ACHN (cell line): ENCODE data around the gene TSHB.
"Not testable (repeated sequence)": the region's sequence is repeated elsewhere in the genome, so short reads cannot be mapped to it uniquely, and the experiment has no call there.

Experiments used
- DNase-seq: peaks from one replicate; pipeline ENCODE4 v3.0.0-alpha.2; 2015
- in situ Hi-C: cut with HindIII; loops from 2 replicates; pipeline ENCODE4 v1.10.0; 2017; ENCODE audit warnings: low sequenced_read_pairs, low pct_ligation_motif_present, low pct_unique_long_range_greater_than_20kb

The TSHB gene

DNA sequence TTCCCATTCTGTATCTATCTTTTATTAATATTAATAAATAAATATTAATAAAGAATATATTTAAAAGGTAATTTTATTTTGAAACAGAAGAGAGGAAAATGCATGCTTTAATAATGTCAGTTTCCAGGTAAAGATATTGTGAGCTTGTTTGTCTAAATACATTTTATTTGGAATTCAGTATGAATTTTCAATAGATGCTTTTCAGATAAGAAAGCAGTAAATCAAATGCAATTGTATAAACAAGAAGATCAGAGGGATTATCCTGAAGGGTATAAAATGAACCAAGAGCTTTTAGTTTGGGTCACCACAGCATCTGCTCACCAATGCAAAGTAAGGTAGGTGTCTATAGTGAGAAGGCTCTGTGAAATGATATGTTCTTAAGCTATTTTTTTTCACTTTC lies at the start of gene TSHB:
Gene TSHB, plus strand, starts transcription at position 301 of the 400 bp plus-strand sequence. CDS start 3,537 bp downstream, outside the sequence.
- no peak for DNase-seq
- in situ Hi-C loops: no loop called here

DNA sequence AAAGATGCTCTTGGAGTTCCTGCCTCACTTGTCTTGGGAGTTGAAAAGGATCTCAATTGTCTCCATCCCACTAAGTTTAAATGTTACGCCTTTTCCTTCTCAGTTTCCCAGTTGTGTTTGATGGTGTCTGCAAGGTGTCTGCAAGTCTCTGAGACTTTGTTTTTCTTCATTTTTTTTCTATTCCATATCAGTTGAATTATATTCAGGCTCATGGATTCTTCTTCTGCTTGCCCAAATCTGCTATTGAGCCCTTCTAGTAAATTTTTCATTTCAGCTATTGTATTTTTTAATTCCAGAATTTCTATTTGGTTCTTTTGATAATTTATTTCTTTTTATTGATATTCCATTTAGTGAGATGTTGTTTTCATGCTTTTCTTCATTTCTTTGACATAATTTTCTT lies 47.4 kb upstream of the TSHB start:
- no peak for DNase-seq
- in situ Hi-C loops: no loop called here

DNA sequence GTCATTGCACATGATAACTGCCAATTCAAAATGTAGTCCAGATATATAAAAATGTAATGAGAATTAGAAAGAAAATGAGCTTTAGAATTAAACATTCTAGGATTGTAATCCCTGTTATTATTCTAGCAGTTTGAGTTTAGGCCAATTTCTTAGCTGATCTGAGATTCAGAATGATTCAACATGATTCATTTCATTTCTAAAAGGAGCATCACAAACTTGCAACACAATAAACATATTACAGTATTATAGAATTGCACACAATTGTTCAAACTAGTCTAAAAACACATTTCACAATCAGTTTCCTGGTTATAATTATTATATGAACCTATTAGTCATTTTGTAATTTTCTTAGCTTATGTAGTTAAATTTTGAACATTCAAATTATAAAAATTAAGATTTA lies 43.3 kb upstream of the TSHB start:
- DNase-seq: no peak
- in situ Hi-C loops: no loop called here

DNA sequence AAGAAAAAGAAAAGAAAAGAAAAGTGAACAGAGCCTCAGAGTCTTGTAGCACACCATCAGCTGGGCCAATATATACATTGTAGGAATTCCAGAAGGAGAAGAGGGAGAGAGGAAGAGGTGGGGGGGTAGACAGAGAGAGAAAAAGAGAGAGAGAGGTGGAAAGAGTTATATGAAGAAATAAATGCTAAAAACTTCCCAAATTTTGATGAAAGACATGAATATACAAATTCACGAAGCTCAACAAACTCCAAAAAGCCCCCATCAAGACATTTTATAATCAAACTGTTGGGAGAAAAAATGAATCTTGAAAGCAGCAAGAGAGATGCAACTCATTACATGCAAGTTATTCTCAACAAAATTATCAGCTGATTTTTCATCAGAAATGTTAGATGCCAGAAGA lies 41.5 kb upstream of the TSHB start:
- in situ Hi-C loops: no loop called here
- DNase-seq: no peak

DNA sequence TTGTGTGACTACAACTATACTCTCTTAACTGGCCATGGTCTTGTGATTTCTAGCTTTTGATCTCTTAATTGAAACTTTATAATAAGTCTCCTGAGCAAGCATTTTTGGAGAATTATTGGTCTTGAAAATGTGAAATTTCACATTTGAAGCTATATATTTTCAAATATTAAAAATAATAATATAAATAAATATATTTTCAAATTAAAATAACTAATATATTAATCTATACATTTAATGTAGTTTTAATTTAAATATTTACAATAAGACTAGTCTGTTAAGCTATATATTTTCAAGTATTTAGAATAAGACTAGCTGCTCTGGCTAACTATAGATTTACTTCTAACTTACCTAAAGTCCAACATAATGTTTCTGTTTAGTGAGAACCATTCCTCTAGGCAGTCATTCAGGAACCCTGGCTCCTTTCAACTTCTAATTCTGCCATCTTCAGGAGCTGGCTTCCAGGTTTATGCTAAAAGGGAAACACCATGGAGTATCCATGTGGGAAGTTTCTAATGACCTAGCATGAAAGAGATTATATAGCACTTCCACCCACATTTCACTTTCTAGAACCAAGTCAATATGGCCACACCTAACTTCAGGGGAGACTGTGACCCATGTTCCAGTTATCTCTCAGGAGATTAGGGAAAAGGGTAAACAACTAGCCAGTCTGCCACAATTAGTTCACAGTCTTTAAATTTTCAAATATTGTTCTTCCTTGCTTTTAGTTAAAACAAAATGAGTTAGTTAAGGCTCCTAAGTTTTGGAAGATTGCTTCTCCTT lies 31.9 kb upstream of the TSHB start:
- in situ Hi-C loops: no loop called here
- DNase-seq: no peak

DNA sequence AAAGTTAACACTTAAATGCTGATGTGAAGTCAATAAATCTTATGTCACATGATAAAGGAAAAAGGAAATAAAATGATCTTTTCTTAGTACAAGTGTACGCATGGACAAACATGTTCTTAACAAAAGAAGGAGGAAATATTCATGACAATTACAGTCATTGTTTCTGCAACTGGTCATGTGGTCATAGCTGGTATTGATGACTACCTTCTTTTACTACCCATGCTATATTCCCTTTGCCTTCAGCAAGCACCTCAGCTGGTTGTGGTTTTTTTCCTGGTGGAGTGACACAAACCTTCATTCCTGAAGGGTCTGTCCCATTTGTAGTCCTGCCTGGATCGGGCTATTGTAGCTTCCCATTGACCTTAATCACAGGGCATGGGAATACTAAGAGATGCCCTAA lies 23.4 kb upstream of the TSHB start:
- in situ Hi-C loops: no loop called here
- DNase-seq: no peak

DNA sequence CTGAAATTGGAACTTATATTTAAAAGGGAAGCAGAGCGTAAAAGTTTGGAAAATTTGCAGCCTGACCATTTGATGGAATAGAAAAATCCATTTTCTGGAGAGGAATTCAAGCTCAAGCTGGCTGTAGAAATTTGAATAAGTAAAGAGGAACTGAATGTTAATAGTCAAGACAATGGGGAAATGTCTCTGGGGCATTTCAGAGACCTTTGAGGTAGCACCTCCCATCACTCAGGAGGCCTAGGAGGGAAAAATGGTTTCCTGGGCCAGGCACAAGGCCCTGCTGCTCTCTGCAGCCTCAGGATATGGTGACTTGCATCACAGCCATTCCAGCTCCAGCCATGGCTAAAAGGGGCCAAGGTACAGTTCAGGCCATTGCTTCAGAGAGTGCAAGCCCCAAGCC lies 17.6 kb upstream of the TSHB start:
- no peak for DNase-seq
- in situ Hi-C loops: no loop called here

DNA sequence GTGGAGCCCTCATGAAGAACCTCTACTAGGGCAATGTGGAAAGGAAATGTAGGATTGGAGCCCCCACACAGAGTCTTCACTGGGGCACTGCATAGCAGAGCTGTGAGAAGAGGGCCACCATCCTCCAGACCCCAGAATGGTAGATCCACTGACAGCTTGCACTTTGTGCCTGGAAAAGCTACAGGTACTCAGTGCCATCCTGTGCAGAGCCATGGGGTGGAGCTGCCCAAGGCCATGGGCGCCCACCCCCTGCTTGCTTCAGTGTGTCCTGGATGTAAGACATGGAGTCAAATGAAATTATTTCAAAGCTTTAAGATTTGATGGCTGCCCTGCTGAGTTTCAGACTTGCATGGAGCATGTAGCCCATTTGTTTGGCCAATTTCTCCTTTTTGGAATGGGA lies 17.2 kb upstream of the TSHB start:
- in situ Hi-C loops: no loop called here

DNA sequence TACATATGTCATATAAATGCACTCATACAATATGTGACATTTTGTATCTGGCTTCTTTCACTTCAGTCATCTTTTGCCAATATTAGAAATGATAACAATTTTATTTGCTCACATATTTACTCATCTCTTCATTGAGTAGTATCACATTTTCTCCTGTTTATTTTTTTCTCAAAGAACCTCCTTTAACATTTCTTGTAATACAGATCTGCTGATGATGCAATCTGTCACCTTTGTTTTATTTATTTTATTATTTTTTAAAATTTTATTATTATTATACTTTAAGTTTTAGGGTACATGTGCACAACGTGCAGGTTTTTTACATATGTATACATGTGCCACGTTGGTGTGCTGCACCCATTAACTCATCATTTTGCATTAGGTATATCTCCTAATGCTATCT lies 15.8 kb upstream of the TSHB start:
- DNase-seq: no peak
- in situ Hi-C loops: no loop called here

More for the DNA sequence above, 17.2 kb upstream of the TSHB start:
- DNase-seq: no peak

DNA sequence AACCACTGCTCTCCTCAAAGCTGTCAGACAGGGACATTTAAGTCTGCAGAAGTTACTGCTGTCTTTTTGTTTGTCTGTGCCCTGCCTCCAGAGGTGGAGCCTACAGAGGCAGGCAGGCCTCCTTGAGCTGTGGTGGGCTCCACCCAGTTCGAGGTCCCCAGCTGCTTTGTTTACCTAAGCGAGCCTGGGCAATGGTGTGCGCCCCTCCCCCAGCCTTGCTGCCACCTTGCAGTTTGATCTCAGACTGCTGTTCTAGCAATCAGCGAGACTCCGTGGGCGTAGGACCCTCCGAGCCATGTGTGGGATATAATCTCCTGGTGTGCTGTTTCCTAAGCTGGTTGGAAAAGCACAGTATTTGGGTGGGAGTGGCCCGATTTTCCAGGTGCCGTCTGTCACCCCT lies 10.1 kb upstream of the TSHB start:
- DNase-seq, in situ Hi-C loops: not testable (repeated sequence)

DNA sequence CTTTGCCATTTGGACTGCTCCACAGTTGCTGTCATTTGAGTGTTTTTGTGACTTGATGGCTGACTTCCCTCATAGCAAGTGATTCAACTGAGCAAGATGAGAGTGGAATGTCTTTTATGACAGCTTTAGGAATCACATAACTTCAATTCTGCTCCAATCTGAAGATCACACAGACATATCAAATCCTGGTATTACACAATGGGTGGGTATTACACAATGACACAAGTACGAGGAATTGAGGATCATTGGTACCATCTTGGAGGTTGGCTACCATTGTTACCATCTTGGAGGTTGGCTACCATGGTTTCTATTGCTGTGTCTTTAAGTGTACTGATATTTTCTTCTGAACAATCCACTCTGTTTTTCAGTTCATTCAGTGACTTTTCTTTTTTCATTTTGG lies 8.5 kb upstream of the TSHB start:
- DNase-seq: no peak
- in situ Hi-C loops: no loop called here

DNA sequence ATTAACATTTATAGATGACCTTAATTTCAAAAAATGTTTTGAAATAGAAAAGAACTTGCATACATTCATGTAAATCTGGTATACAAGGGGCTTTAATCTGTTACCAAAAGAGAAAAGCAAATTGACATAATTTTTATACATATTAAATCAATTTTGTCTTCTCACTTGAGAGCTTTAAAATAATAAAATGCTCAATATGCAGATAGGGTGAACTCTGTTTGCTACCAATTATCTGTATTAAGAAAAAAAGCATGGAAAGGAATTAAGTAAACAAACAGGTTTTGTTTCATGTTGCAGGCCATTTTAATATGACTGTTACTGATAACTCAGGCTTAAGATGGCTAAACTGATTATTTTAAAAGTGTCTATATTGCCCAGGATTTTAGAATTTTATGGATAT lies 6.0 kb upstream of the TSHB start:
- no peak for DNase-seq
- in situ Hi-C loops: no loop called here

DNA sequence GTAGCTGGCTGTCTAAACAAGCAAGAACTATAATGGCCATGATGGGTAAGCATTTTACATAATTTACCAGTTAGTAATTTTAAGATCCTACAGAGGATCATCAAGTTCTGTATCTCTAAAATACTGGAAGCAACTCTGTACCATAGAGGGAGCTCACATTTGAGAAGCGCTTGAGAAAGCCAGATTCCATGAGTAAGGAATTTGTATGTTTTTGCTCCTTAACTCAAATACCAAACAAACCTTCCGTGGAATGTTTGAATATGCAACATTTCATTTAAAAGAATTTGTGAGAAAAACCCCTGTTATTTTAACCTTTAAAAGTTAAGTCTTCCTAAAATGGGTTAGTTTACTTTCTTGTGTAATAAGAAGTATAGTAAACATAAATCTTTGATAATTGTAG lies 2.0 kb downstream of the TSHB start:
- DNase-seq: no peak
- in situ Hi-C loops: no loop called here

DNA sequence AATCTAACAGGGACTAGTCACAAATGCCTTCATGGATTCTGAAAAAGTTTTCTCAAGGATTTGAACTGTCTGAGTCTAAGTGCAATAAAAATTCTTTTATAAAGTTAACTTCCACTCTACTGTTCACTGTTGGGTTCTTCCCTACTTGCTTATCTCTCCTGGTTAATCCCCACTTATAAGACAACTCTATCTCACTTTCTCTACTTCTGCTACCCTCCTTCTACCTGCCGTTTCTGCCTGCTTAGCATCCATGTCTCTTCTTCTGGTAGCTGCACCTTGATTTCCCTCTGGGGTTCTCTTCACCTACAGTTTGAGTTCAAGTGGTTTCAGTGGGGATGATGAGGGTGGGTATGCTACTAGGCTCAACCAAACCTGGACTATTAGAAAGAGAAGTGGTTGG lies 6.0 kb downstream of the TSHB start:
- in situ Hi-C loops: no loop called here
- DNase-seq: no peak

DNA sequence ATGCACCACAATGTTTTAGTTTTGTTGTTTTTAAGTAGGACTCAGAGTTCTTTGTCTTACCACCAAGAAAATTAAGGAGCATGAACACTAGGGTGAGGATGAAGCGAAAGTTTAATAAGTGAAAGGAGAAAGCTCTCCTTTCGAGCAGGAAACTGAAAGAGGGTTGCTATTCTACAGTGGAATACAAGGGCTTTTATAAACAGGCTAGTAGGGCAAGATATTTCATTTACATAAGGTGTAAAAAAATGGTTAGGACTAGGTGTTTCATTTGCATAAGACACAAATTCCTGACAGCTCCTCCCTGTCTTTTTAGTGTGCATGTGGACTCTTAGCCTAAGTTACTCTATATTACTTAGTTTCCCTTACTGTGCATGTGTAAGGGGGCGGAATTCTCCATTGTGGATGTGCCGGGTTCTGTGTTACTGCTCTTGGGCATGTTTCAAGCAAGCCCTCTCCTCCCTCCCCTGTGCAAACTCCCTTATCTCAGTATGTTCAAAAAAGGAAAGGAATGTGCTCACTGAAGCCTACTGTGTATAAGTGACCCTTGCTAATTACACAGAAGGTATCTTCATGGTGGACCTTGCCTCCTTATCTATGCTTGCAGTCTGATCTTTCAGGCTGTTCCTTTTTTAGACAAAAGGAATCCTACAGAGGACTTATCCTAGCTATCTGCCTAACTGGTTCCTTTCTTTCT lies 7.3 kb downstream of the TSHB start:
- no peak for DNase-seq
- in situ Hi-C loops: no loop called here

DNA sequence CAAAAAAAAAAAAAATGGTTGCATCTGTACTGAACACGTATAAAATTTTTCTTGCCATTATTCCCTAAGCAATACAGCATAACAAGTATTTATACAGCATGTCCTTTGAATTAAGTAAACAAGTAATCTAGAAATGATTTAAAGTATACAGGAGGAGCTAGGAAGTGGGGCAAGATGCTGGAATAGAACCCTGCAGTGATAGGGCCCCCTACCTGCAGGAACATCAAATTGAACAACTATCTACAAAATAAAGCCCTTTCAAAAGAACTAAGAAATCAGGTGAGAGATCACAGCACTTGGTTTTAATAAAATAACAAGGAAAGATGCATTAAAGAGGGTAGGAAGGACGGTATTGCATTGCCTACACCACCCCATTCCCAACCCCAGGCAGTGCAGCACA lies 10.9 kb downstream of the TSHB start:
- in situ Hi-C loops: no loop called here
- no peak for DNase-seq

DNA sequence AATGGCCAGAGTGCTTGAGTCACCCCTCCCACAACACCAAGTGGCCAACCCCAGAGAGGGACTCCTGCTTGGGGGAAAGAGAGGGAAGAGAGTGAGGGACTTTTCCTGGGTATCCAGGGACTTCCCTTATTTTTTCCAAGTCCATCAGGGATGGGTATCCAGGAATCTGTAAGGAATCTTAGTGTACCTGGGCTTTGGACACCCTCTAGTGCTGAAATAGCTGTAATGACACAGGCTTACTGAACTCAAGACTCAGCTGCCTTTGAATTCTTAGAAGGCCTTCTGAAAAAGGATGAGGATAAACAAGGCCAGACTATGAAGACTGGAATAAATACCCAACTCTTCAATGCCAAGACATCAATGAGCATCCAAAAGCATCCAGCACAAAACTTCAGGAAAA lies 12.0 kb downstream of the TSHB start:
- in situ Hi-C loops: no loop called here
- peak; percentile 39 for DNase-seq

DNA sequence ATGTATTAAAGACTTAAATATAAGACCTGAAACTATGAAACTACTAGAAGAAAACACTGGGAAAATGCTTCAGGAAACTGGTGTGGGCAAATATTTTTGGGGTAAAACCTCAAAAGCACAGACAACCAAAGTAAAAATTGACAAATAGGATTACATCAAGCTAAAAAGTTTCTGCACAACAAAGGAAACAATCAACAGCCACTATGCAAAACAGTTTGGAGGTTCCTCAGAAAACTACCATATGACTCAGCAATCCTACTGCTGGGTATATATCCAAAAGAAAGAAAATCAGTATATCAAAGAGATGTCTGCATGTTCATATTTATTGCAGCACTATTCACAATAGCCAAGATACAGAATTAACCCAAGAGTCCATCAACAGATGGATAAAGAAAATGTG lies 17.1 kb downstream of the TSHB start:
- DNase-seq: no peak
- in situ Hi-C loops: no loop called here

DNA sequence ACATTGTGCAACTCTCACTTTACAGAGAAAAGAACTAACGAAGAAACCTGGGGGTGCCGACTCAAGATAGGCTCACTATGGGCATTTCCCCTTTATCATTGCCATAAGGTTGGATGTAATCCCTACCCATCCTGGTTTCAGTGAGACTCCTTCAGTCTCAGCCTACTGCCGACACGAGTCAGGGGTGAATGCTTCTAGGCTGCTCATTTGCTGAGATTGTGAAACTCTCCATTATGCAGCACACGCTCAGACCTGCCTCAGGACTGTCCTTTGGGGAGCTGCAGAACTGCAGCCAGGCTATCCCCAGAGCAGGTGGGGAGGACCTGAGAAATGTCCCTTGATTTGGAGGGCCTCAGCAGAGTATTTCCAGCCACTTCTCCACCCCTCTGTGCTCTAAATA lies 22.2 kb downstream of the TSHB start:
- in situ Hi-C loops: no loop called here
- no peak for DNase-seq

DNA sequence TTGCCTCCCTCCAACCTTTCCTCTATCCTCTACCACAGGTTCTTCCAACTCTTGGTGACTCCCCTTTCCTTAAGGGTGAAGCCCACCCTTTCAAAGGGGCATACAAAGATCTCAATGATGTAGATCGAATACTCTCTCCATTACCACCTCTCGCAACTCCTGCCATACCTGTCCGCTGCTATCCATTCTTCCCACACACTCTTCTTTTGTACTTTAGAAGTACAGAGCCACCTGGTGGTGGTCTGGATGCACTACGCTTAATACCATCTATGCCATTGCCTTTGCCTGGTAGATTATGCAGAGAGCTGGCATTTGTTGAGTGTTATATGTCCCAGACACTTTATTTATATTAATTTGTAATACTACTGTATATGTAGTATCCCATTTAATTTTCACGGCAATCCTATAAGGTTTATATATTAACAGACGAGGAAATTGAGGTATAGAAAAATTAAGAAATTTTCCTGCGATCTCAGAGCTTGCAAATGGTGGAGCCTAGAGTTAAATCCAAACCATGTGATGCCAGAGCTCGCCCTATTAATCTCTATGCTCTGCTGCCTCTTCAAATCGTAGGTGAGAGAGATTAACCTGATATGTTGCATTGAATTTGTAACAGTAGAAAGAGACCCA lies 22.9 kb downstream of the TSHB start:
- peak; percentile 67 for DNase-seq
- in situ Hi-C loops: no loop called here
